ENCODE data around the gene ZNF726. TPM values are rescaled to one million over a fixed set of nuclear protein-coding genes. Genes with fewer than 3 reads are reported as not detected.
A peak's percentile ranks its signal among the peaks of the same experiment; 100 is the strongest.
"Not testable (repeated sequence)": the region's sequence is repeated elsewhere in the genome, so short reads cannot be mapped to it uniquely, and the experiment has no call there.

ZNF726 gene
- total RNA-seq: 10 to 100 TPM; 19.1 to 20.2 TPM

GRCh38 chr19:23914402-23915286, at the start of gene ZNF726:
ZNF726 (plus strand) TSS chr19:23914886; CDS start chr19:23914995, 109 bp downstream.
- POLR2A ChIA-PET: interaction anchor here (0.6 to 1.7 kb wide), 8 partner anchors 113 to 641 kb away, joined by 3 to 17 read pairs (median 4); partner anchors contain the start of genes ZNF254 and ZNF675
- no peaks in the 10 kb centered on the region for H3K27me3 Mint-ChIP-seq
- H3K4me1 Mint-ChIP-seq: peaks cover 14% of the 10 kb centered on the region
- intact Hi-C loops (cut with DNase I, micrococcal nuclease): loop anchor here (1.0 to 5.0 kb wide), 10 partner anchors 32 to 1280 kb away; partner anchors contain the start of genes ZNF254 (in 1 of the 2), ZNF492 (in 1 of the 2), ZNF675 (in 1 of the 2) and ZNF681 (in 1 of the 2)
- DNase-seq (peak; percentile 94), ATAC-seq (peak; percentile 99)
- peaks cover 34% of the 10 kb centered on the region for H3K36me3 Mint-ChIP-seq (ENCODE audit: low read depth)
- H3K4me3 Mint-ChIP-seq: peak within 1 kb of the TSS; percentile 94
- CTCF ChIA-PET: interaction anchor here (1.2 kb wide), 1 partner anchor 172 kb away, joined by 3 read pairs; no protein-coding TSS in a partner anchor
- peak within 1 kb of the TSS; percentile 93 for H3K27ac Mint-ChIP-seq
- peaks cover 3% of the 10 kb centered on the region for H3K9me3 Mint-ChIP-seq (ENCODE audit: low read depth)

GRCh38 chr19:23867895-23868294, 46.8 kb upstream of the ZNF726 start:
- H3K4me3 Mint-ChIP-seq: no peak overlapping the region
- no peak for ATAC-seq
- DNase-seq: no peak
- no peaks in the 10 kb centered on the region for H3K4me1 Mint-ChIP-seq
- CTCF ChIA-PET: no interaction called here
- H3K36me3 Mint-ChIP-seq (ENCODE audit: low read depth): no peaks in the 10 kb centered on the region
- H3K27me3 Mint-ChIP-seq: no peaks in the 10 kb centered on the region
- POLR2A ChIA-PET: no interaction called here
- peaks cover 4% of the 10 kb centered on the region for H3K9me3 Mint-ChIP-seq (ENCODE audit: low read depth)
- intact Hi-C loops (cut with DNase I, micrococcal nuclease): no loop called here
- no peak overlapping the region for H3K27ac Mint-ChIP-seq

- Mint-ChIP-seq H3K4me3 (no peak overlapping the region), H3K27ac (no peak overlapping the region), H3K36me3 (ENCODE audit: low read depth) (no peaks in the 10 kb centered on the region), H3K27me3 (no peaks in the 10 kb centered on the region), H3K4me1 (no peaks in the 10 kb centered on the region), H3K9me3 (ENCODE audit: low read depth) (peaks cover 4% of the 10 kb centered on the region)
- no peak for ATAC-seq
- CTCF ChIA-PET: no interaction called here
- DNase-seq: no peak
- intact Hi-C loops (cut with DNase I, micrococcal nuclease): no loop called here
- POLR2A ChIA-PET: no interaction called here
These were observed 46.1 kb upstream of the ZNF726 start for GRCh38 chr19:23868630-23869029.

- Mint-ChIP-seq H3K27me3 (peaks cover 7% of the 10 kb centered on the region), H3K9me3 (ENCODE audit: low read depth) (peaks cover 4% of the 10 kb centered on the region), H3K4me3 (no peak overlapping the region), H3K4me1 (no peaks in the 10 kb centered on the region), H3K27ac (no peak overlapping the region), H3K36me3 (ENCODE audit: low read depth) (no peaks in the 10 kb centered on the region)
- DNase-seq: no peak
- CTCF ChIA-PET: no interaction called here
- ATAC-seq: no peak
- POLR2A ChIA-PET: no interaction called here
- intact Hi-C loops (cut with DNase I, micrococcal nuclease): no loop called here
These were observed 42.3 kb upstream of the ZNF726 start for GRCh38 chr19:23872282-23872919.

GRCh38 chr19:23876261-23876660, 38.4 kb upstream of the ZNF726 start:
- peaks cover 4% of the 10 kb centered on the region for H3K9me3 Mint-ChIP-seq (ENCODE audit: low read depth)
- CTCF ChIA-PET: no interaction called here
- intact Hi-C loops (cut with DNase I, micrococcal nuclease): no loop called here
- POLR2A ChIA-PET: no interaction called here
- H3K27me3 Mint-ChIP-seq: peaks cover 20% of the 10 kb centered on the region
- H3K36me3 Mint-ChIP-seq (ENCODE audit: low read depth): peaks cover 1% of the 10 kb centered on the region
- H3K4me1 Mint-ChIP-seq: no peaks in the 10 kb centered on the region
- H3K4me3 Mint-ChIP-seq: no peak overlapping the region
- H3K27ac Mint-ChIP-seq: no peak overlapping the region
- DNase-seq (no peak), ATAC-seq (no peak)

GRCh38 chr19:23876756-23877155, 37.9 kb upstream of the ZNF726 start:
- intact Hi-C loops (cut with DNase I, micrococcal nuclease); H3K9me3 Mint-ChIP-seq (ENCODE audit: low read depth); H3K27ac Mint-ChIP-seq; ATAC-seq; CTCF ChIA-PET; DNase-seq; H3K4me3 Mint-ChIP-seq; H3K36me3 Mint-ChIP-seq (ENCODE audit: low read depth); H3K4me1 Mint-ChIP-seq; POLR2A ChIA-PET: not testable (repeated sequence)
- peaks cover 20% of the 10 kb centered on the region for H3K27me3 Mint-ChIP-seq

GRCh38 chr19:23882493-23882892, 32.2 kb upstream of the ZNF726 start:
- Mint-ChIP-seq H3K4me1 (no peaks in the 10 kb centered on the region), H3K4me3 (no peak overlapping the region), H3K9me3 (ENCODE audit: low read depth) (peaks cover 6% of the 10 kb centered on the region), H3K27me3 (peaks cover 13% of the 10 kb centered on the region), H3K36me3 (ENCODE audit: low read depth) (peaks cover 1% of the 10 kb centered on the region), H3K27ac (no peak overlapping the region)
- ChIA-PET CTCF (no interaction called here), POLR2A (no interaction called here)
- intact Hi-C loops (cut with DNase I, micrococcal nuclease): no loop called here
- no peak for DNase-seq
- ATAC-seq: no peak

- no peaks in the 10 kb centered on the region for H3K4me1 Mint-ChIP-seq
- peaks cover 6% of the 10 kb centered on the region for H3K27me3 Mint-ChIP-seq
- no peak overlapping the region for H3K4me3 Mint-ChIP-seq
- DNase-seq (no peak), ATAC-seq (no peak)
- POLR2A ChIA-PET: no interaction called here
- H3K9me3 Mint-ChIP-seq (ENCODE audit: low read depth): peaks cover 10% of the 10 kb centered on the region
- CTCF ChIA-PET: no interaction called here
- intact Hi-C loops (cut with DNase I, micrococcal nuclease): no loop called here
- H3K27ac Mint-ChIP-seq: no peak overlapping the region
- peaks cover 1% of the 10 kb centered on the region for H3K36me3 Mint-ChIP-seq (ENCODE audit: low read depth)
These were observed 30.3 kb upstream of the ZNF726 start for GRCh38 chr19:23884363-23884762.

GRCh38 chr19:23887642-23888041, 27.0 kb upstream of the ZNF726 start:
- Mint-ChIP-seq H3K4me1 (no peaks in the 10 kb centered on the region), H3K27ac (no peak overlapping the region), H3K36me3 (ENCODE audit: low read depth) (no peaks in the 10 kb centered on the region), H3K4me3 (no peak overlapping the region), H3K27me3 (no peaks in the 10 kb centered on the region), H3K9me3 (ENCODE audit: low read depth) (peaks cover 15% of the 10 kb centered on the region)
- intact Hi-C loops (cut with DNase I, micrococcal nuclease): no loop called here
- POLR2A ChIA-PET: interaction anchor here (0.6 kb wide), 1 partner anchor 335 kb away, joined by 6 read pairs; no protein-coding TSS in a partner anchor
- ATAC-seq: no peak
- DNase-seq: no peak
- CTCF ChIA-PET: no interaction called here

GRCh38 chr19:23896096-23896495, 18.6 kb upstream of the ZNF726 start:
- intact Hi-C loops (cut with DNase I, micrococcal nuclease); POLR2A ChIA-PET; DNase-seq; H3K4me1 Mint-ChIP-seq; H3K36me3 Mint-ChIP-seq (ENCODE audit: low read depth); CTCF ChIA-PET; H3K27ac Mint-ChIP-seq; H3K4me3 Mint-ChIP-seq; H3K9me3 Mint-ChIP-seq (ENCODE audit: low read depth); H3K27me3 Mint-ChIP-seq; ATAC-seq: not testable (repeated sequence)

GRCh38 chr19:23896912-23897311, 17.8 kb upstream of the ZNF726 start:
- ATAC-seq (no peak), DNase-seq (no peak)
- Mint-ChIP-seq H3K4me1 (no peaks in the 10 kb centered on the region), H3K27ac (no peak overlapping the region), H3K36me3 (ENCODE audit: low read depth) (no peaks in the 10 kb centered on the region), H3K9me3 (ENCODE audit: low read depth) (peaks cover 5% of the 10 kb centered on the region), H3K4me3 (no peak overlapping the region), H3K27me3 (peaks cover 3% of the 10 kb centered on the region)
- CTCF ChIA-PET: interaction anchor here (0.6 kb wide), 2 partner anchors 238 to 253 kb away, joined by 3 read pairs; no protein-coding TSS in a partner anchor
- intact Hi-C loops (cut with DNase I, micrococcal nuclease): no loop called here
- POLR2A ChIA-PET: interaction anchor here (0.6 kb wide), 1 partner anchor 326 kb away, joined by 3 read pairs; no protein-coding TSS in a partner anchor

GRCh38 chr19:23901360-23901759, 13.3 kb upstream of the ZNF726 start:
- intact Hi-C loops (cut with DNase I, micrococcal nuclease): no loop called here
- Mint-ChIP-seq H3K27ac (no peak overlapping the region), H3K4me1 (no peaks in the 10 kb centered on the region), H3K36me3 (ENCODE audit: low read depth) (no peaks in the 10 kb centered on the region), H3K4me3 (no peak overlapping the region), H3K27me3 (no peaks in the 10 kb centered on the region), H3K9me3 (ENCODE audit: low read depth) (peaks cover 18% of the 10 kb centered on the region)
- ChIA-PET CTCF (no interaction called here), POLR2A (no interaction called here)
- DNase-seq (no peak), ATAC-seq (no peak)

All from activated CD4-positive, alpha-beta T cell treated with anti-CD3 and anti-CD28 coated beads for 36 hours (primary cell).